CD4-positive, alpha-beta T cell treated with Interleukin-12 subunit alpha and Interleukin-12 subunit beta, for 1 hour (primary cell): ENCODE data around the gene CACNA1S.

ENCODE experiments used
- DNase-seq: peaks from one replicate; pipeline ENCODE4 v3.0.0-alpha.2; 2020

CACNA1S gene

GRCh38 chr1:201112173-201112731 is at the start of gene CACNA1S:
TSS of gene CACNA1S (minus strand) at chr1:201112426. CDS start at chr1:201112339, 87 bp downstream.
- DNase-seq: no peak

DNA sequence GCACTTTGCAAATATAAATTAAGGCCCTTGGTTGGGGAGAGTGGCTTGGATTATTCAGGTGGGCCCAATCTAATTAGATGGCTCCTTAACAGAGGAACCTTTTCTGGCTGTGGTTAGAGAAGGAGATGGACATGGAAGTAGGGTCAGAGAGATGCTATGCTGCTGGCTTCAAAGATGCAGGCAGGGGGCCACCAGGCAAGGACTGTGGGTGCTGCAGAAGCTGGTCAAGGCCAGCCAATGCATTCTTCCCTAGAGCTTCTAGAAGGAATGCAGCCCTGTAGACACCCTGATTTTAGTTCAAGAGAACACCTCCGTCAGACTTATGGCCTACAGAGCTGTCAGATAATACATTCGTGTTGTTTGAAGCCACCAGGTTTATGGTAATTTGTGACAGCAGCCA is 45.7 kb upstream of the CACNA1S start:
- DNase-seq: no peak

- DNase-seq: no peak
Measured at GRCh38 chr1:201156819-201157218, 44.6 kb upstream of the CACNA1S start.

DNA sequence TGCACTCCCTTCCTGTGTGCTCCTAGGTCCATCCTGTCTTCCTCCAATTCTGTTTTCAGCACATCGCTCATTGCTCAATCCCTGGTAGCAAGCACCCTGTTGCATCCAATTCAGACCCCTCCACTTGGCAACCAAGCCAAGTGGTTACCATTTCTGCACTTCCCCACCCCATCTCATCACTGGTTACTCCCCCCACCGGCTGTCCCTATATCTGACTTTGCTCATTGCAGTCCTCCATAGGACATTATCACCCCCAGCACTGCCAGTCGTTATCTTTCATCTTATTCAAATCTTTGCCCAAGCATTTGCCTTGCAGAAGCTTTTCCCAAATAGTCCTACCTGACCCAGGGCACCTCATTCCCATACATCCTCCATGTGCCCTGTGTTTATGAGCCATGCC is 44.1 kb upstream of the CACNA1S start:
- DNase-seq: no peak

GRCh38 chr1:201155354-201155753 is 43.1 kb upstream of the CACNA1S start:
- DNase-seq: no peak

GRCh38 chr1:201154389-201155165 is 42.4 kb upstream of the CACNA1S start, which contains the start of gene TMEM9:
TSS of gene TMEM9 (minus strand) at chr1:201154474. CDS start at chr1:201153923, 551 bp downstream.
- peak; percentile 97 for DNase-seq

GRCh38 chr1:201153474-201154388 is 41.5 kb upstream of the CACNA1S start:
- DNase-seq: no peak

- peak; percentile 29 for DNase-seq
Measured at GRCh38 chr1:201149400-201149799, 37.2 kb upstream of the CACNA1S start.

DNA sequence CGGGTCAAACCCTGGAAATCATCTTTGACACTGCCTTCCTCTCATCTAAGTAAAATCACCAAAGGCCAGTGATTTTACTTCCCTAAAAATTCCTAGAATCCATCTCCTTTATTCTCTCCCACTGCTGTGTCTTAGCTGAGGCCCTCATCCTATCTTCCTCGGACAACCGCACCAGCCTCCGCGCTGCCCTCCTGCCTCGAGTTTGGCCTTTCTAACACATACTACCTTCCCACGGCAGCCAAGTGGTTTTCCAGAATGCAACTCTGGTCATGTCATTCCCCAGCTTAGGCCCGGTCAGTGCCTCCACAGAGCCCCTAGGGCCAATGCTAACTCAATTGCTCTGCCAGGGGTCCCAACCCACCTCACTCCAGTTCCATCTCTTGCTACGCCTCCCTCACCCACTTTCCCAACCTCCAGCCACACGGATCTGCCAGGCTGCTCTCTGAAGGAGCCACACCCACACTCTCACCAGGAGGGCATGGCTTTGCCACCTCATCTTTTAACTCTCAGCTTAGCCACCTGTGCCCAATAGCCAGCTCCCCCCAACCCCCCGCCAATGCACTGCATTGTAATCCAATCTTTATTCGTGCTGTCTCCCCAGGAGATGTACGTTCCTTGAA is 35.3 kb upstream of the CACNA1S start:
- no peak for DNase-seq

- no peak for DNase-seq
Measured at GRCh38 chr1:201146626-201147390, 34.6 kb upstream of the CACNA1S start.

GRCh38 chr1:201145816-201146215 is 33.6 kb upstream of the CACNA1S start:
- DNase-seq: no peak

DNA sequence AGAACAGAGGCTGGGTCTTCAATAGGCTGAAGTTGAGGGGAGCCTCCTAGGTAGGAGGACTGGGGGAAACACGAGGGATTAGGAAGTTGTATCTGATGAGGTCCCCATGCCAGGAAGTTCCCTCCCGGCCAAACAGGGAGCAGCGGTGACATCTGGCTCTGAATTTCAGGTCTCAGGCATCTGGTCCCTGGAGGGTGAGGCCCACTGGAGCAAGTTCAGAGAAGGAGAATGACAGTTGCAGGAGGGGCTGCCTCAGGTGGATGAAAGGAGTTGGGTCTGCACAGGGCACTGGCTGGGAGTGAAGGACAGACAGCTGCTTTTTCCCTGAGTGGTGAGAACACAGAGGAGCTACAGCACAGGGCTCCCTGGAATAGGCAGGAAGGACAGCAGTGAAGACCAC is 32.9 kb upstream of the CACNA1S start:
- no peak for DNase-seq

- DNase-seq: no peak
Measured at GRCh38 chr1:201144701-201145100, 32.5 kb upstream of the CACNA1S start.

DNA sequence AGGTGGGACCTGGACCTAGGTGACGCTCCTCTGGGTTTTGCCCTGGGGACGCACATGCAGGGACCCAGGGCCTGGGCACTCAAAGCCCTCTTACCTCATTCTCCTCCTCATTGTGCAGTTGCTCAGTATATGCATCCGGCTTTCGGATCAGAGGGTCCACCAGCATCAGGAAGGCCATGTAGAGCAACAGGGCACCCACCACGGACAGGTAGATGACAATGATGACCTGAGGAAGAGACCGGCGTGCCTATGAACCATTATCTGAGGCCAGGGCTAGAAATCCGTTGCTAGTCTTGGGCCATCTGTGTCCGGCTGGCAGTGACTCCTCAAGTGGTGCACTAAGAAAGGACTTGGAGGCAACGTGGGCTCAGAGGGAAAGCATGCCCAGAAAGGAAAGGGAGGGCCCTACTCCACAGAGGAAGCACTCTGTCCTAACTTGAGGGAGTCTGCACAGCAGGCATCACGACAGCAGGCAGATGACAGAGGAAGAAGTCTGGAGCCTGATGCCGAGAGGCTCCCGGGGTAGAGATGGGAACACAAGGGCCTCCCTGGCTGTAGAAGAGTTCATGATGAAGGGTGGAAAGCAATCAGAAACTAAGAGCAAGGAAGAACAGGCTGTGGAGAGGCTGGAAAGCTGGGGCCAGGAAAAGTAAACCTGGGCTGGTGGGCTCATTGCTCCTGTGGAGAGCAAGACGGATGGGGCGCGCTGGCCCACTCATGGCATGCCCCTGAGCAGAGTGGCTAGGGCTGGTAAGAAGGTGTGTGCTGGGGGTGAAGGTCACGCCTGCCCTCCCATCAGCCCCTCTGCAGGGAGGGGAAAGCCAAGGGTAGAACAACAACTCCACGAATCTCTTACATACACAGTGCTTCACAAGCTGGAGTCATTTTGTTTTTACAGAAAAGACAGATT is 31.8 kb upstream of the CACNA1S start:
- DNase-seq: no peak

GRCh38 chr1:201142849-201143725 is 30.9 kb upstream of the CACNA1S start:
- DNase-seq: no peak

DNA sequence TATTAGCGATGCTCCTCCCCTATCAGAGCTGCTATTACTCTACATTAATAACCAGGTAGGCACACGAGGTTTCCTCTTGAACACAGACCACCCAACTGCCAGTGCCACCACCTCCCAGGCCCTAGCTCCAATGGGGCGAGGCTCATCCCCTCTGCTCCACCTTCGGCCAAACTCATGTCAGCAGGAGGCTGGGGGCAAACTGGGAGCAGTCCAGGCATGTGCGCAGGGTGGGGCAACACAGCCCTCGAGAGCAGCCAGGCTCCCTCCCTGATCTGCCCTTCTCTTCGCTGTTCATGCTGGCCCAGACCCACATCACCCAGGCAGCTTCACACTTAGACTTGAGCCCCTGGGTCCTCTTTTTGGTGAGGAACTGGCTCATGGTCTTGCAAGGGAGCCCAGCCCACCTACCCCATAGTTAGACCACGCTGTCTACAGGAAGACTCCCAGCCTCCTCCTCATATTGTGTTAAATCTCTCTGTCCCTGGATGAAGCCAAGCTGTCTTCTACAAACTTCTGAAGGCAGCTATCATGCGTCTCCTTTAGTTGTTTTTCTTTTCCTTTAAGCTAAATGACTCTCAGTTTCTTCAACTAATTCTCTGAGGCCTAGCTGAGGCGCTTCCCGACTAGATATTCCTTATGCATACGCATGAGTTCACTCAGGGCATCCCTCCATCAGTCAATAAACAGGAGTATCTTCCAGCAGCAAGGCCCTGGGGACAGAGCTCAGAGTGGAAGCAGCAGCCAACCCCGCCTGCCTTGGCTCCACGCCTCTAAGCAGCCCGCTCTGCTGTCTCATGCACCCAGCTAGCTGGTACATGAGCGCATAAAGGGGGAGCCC is 30.0 kb upstream of the CACNA1S start:
- no peak for DNase-seq

- DNase-seq: no peak
Measured at GRCh38 chr1:201141418-201141817, 29.2 kb upstream of the CACNA1S start.

- DNase-seq: no peak
Measured at GRCh38 chr1:201140941-201141260, 28.7 kb upstream of the CACNA1S start.

DNA sequence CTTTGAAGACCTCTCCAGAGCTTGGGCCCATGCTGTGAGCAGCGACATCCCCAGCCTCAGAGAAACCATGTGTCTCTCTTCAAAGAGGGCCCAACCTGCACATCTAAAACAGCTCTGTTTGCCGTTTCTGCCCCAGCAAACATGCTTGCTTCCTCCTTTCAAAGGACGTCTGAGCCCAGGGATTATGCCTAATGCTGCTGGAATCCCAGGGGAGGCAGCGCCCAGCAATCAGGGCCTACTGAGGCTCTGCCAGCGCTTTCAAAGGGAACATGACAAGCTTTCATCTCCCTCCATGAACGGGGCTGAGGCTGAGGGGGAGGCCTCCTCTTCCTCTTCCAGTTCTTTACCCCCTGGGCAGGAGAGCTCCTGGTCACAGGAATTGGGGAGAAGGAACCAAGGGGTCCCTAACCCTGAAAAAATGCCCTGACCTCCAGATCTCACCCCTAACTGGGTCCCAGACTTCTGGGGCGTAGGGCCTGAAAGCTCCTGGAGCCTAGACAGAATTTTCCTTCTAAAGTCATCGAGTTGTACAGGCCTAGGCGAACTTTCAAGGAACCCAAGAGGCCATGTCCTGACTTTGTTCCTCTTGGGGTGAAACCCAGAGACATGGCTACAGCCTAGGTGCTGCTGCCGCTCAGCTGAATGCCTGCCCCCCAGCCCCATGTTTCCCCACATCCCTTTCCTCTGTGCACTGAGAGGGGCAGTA is 28.2 kb upstream of the CACNA1S start:
- no peak for DNase-seq
